ENCODE measurements around the gene SLC15A3.
A peak's percentile ranks its signal among the peaks of the same experiment; 100 is the strongest.

DNA sequence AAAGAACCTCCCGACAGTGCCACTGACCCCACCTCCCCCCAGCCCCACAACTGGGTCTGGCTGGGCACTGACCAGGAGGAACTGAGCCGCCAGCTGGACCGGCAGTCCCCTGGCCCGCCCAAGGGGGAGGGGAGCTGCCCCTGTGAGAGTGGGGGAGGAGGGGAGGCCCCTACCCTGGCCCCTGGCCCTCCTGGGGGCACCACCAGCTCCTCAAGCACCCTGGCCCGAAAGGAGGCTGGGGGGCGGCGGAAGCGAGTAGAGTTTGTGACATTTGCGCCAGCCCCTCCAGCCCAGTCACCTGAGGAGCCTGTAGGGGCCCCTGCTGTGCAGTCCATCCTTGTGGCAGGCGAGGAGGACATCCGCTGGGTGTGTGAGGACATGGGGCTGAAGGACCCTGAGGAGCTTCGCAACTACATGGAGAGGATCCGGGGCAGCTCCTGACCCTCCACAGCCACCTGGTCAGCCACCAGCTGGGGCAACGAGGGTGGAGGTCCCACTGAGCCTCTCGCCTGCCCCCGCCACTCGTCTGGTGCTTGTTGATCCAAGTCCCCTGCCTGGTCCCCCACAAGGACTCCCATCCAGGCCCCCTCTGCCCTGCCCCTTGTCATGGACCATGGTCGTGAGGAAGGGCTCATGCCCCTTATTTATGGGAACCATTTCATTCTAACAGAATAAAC, 15.4 kb downstream of the SLC15A3 start:
- TF ChIP-seq, protein P1, sequence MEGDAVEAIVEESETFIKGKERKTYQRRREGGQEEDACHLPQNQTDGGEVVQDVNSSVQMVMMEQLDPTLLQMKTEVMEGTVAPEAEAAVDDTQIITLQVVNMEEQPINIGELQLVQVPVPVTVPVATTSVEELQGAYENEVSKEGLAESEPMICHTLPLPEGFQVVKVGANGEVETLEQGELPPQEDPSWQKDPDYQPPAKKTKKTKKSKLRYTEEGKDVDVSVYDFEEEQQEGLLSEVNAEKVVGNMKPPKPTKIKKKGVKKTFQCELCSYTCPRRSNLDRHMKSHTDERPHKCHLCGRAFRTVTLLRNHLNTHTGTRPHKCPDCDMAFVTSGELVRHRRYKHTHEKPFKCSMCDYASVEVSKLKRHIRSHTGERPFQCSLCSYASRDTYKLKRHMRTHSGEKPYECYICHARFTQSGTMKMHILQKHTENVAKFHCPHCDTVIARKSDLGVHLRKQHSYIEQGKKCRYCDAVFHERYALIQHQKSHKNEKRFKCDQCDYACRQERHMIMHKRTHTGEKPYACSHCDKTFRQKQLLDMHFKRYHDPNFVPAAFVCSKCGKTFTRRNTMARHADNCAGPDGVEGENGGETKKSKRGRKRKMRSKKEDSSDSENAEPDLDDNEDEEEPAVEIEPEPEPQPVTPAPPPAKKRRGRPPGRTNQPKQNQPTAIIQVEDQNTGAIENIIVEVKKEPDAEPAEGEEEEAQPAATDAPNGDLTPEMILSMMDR (IDR thresholded peaks at IDR 0.05 in 8 of 11, conservative IDR thresholded peaks at IDR 0.05 in 3 of 11), result no peak
- peak in 2 of 3 donors; percentile 22 to 52 for TF ChIP-seq POLR2AphosphoS5 (IDR thresholded peaks at IDR 0.05)
